Neural cell (in vitro differentiated cells): ENCODE data around the gene LAMTOR1. TPM values are rescaled to one million over a fixed set of nuclear protein-coding genes. Genes with fewer than 3 reads are reported as not detected.

ENCODE experiments used
- H2AFZ ChIP-seq: fragments of 200-600, 300-800 bp; sonication (generic), shearing (Covaris generic); 2 replicates; pipeline ENCODE4 v1.6.0; 2014; ENCODE audit warnings: low read depth, mild to moderate bottlenecking, antibody characterized with exemption, low read length, moderate library complexity
- H3F3A ChIP-seq: fragments of 200-600 bp; shearing (Covaris generic); 2 replicates; pipeline ENCODE4 v1.6.1; 2016; ENCODE audit warnings: mild to moderate bottlenecking, moderate library complexity, mixed read lengths, antibody characterized with exemption, low read length; ENCODE audit not compliant: insufficient read depth, poor library complexity, severe bottlenecking
- H3K27ac ChIP-seq: fragments of 200-600, 300-800 bp; sonication (generic), shearing (Covaris generic); 2 replicates; pipeline ENCODE4 v1.5.1; 2014; ENCODE audit warnings: mild to moderate bottlenecking, low read length, moderate library complexity
- H3K27me3 ChIP-seq: fragments of 300-800, 200-600 bp; sonication (generic), shearing (Covaris generic); 2 replicates; pipeline ENCODE4 v1.6.0; 2014; ENCODE audit warnings: mild to moderate bottlenecking, low read depth, low read length, moderate library complexity; ENCODE audit not compliant: insufficient read depth
- H3K36me3 ChIP-seq: fragments of 300-800, 200-600 bp; sonication (generic), shearing (Covaris generic); 2 replicates; pipeline ENCODE4 v1.5.1; 2014; ENCODE audit warnings: mild to moderate bottlenecking, antibody characterized with exemption, low read length, moderate library complexity; ENCODE audit not compliant: insufficient read depth
- H3K4me2 ChIP-seq: fragments of 300-800, 200-600 bp; sonication (generic), shearing (Covaris generic); 2 replicates; pipeline ENCODE4 v1.6.0; 2014; ENCODE audit warnings: mild to moderate bottlenecking, low read length
- H3K4me3 ChIP-seq: fragments of 300-800, 200-600 bp; sonication (generic), shearing (Covaris generic); 2 replicates; pipeline ENCODE4 v1.5.1; 2014; ENCODE audit warnings: mild to moderate bottlenecking, low read length, moderate library complexity
- H3K79me2 ChIP-seq: fragments of 200-600 bp; shearing (Covaris generic); replicated peaks from 2 replicates; pipeline ENCODE4 v1.6.0; 2014; ENCODE audit warnings: mild to moderate bottlenecking, low read length, moderate library complexity; ENCODE audit not compliant: insufficient read depth
- H3K9ac ChIP-seq: fragments of 300-800, 200-600 bp; sonication (generic), shearing (Covaris generic); 2 replicates; pipeline ENCODE4 v1.6.1; 2016; ENCODE audit warnings: mild to moderate bottlenecking, low read length, mixed read lengths
- H3K9me2 ChIP-seq: fragments of 200-600 bp; shearing (Covaris generic); 2 replicates; pipeline ENCODE4 v1.6.1; 2016; ENCODE audit warnings: mild to moderate bottlenecking, low read length, mixed read lengths; ENCODE audit not compliant: insufficient read depth
- H3K9me3 ChIP-seq: fragments of 200-600, 300-800 bp; sonication (generic), shearing (Covaris generic); 2 replicates; pipeline ENCODE4 v1.6.1; 2016; ENCODE audit warnings: mild to moderate bottlenecking, mixed run types, low read length, moderate library complexity, mixed read lengths
- H4K20me1 ChIP-seq: fragments of 200-600 bp; shearing (Covaris generic); 2 replicates; pipeline ENCODE4 v1.6.1; 2016; ENCODE audit warnings: mild to moderate bottlenecking, mixed run types; ENCODE audit not compliant: insufficient read depth
- EP300 ChIP-seq: fragments of 450-650 bp; conservative IDR thresholded peaks from 2 replicates; pipeline ENCODE4 v1.6.1; 2014; ENCODE audit warnings: antibody characterized with exemption, mild to moderate bottlenecking, moderate library complexity; ENCODE audit not compliant: poor library complexity, severe bottlenecking
- EZH2 ChIP-seq: fragments of 200-600, 300-800 bp; shearing (Covaris generic), sonication (generic); IDR thresholded peaks from 2 replicates; pipeline ENCODE4 v1.6.1; 2014; ENCODE audit warnings: antibody characterized with exemption, low read length, borderline replicate concordance, mild to moderate bottlenecking; ENCODE audit not compliant: insufficient read depth, poor library complexity, severe bottlenecking
- MXI1 ChIP-seq: fragments of 450-650 bp; conservative IDR thresholded peaks from 2 replicates; pipeline ENCODE4 v1.6.1; 2014; ENCODE audit warnings: antibody characterized with exemption, mild to moderate bottlenecking; ENCODE audit not compliant: poor library complexity, severe bottlenecking
- POLR2AphosphoS5 ChIP-seq: IDR thresholded peaks from 2 replicates; pipeline ENCODE4 v1.6.1; 2012
- RAD21 ChIP-seq: fragments of 450-650 bp; conservative IDR thresholded peaks from 2 replicates; pipeline ENCODE4 v1.6.1; 2014; ENCODE audit warnings: antibody characterized with exemption, mild to moderate bottlenecking, moderate library complexity
- SMC3 ChIP-seq: fragments of 450-650 bp; conservative IDR thresholded peaks from 2 replicates; pipeline ENCODE4 v1.6.1; 2014; ENCODE audit warnings: antibody characterized with exemption, mild to moderate bottlenecking, moderate library complexity; ENCODE audit not compliant: poor library complexity
- TAF1 ChIP-seq: IDR thresholded peaks from 2 replicates; pipeline ENCODE4 v1.6.1; 2012; ENCODE audit warnings: low read depth
- polyA plus RNA-seq: library from polyadenylated mRNA; depleted of rRNA; stranded (reverse); fragments of >200 nt; gene quantifications from 2 replicates; pipeline ENCODE4 v1.2.3, GENCODE V29; 2014
- TF ChIP-seq, protein P1 (sequence below): IDR thresholded peaks from 2 replicates; pipeline ENCODE4 v1.6.1; 2012; ENCODE audit warnings: borderline replicate concordance
- TF ChIP-seq, protein P2 (sequence below): fragments of 450-650 bp; IDR thresholded peaks from 2 replicates; pipeline ENCODE4 v1.5.1; 2014; ENCODE audit warnings: antibody characterized with exemption, mild to moderate bottlenecking, moderate library complexity; ENCODE audit not compliant: poor library complexity, severe bottlenecking

Gene LAMTOR1
- polyA plus RNA-seq, 1 donor from 2014 or later: 108 TPM

DNA sequence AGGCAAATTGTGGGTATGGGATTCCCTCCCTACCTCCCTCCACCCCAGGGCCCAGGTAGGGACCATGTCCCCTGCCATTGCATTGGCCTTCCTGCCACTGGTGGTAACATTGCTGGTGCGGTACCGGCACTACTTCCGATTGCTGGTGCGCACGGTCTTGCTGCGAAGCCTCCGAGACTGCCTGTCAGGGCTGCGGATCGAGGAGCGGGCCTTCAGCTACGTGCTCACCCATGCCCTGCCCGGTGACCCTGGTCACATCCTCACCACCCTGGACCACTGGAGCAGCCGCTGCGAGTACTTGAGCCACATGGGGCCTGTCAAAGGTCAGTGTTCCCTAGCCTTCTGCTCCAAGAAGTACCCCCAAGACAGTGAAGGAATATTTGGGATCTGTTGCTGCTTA, 2.8 kb upstream of the LAMTOR1 start, which contains the start of gene TOMT:
TSS of gene TOMT (plus strand) at position 37 of the 400 bp plus-strand sequence. CDS start at position 65, 28 bp downstream.
- Histone ChIP-seq H3K9me2 (no peaks in the 10 kb centered on the region), H2AFZ (no peak within 1 kb of the TSS), H3K36me3 (no peaks in the 10 kb centered on the region), H3K4me2 (no peak within 1 kb of the TSS), H4K20me1 (no peaks in the 10 kb centered on the region), H3F3A (no peaks in the 10 kb centered on the region), H3K9me3 (no peaks in the 10 kb centered on the region), H3K9ac (no peak within 1 kb of the TSS), H3K27me3 (no peaks in the 10 kb centered on the region), H3K79me2 (peaks cover 20% of the 10 kb centered on the region), H3K27ac (no peak within 1 kb of the TSS), H3K4me3 (no peak within 1 kb of the TSS)
- TF ChIP-seq EZH2: no peak
- TF ChIP-seq EP300: no peak
- TF ChIP-seq POLR2AphosphoS5: no peak
- no peak for TF ChIP-seq RAD21
- TF ChIP-seq SMC3: no peak
- no peak for TF ChIP-seq MXI1
- no peak for TF ChIP-seq TAF1
- TF ChIP-seq, protein P1, sequence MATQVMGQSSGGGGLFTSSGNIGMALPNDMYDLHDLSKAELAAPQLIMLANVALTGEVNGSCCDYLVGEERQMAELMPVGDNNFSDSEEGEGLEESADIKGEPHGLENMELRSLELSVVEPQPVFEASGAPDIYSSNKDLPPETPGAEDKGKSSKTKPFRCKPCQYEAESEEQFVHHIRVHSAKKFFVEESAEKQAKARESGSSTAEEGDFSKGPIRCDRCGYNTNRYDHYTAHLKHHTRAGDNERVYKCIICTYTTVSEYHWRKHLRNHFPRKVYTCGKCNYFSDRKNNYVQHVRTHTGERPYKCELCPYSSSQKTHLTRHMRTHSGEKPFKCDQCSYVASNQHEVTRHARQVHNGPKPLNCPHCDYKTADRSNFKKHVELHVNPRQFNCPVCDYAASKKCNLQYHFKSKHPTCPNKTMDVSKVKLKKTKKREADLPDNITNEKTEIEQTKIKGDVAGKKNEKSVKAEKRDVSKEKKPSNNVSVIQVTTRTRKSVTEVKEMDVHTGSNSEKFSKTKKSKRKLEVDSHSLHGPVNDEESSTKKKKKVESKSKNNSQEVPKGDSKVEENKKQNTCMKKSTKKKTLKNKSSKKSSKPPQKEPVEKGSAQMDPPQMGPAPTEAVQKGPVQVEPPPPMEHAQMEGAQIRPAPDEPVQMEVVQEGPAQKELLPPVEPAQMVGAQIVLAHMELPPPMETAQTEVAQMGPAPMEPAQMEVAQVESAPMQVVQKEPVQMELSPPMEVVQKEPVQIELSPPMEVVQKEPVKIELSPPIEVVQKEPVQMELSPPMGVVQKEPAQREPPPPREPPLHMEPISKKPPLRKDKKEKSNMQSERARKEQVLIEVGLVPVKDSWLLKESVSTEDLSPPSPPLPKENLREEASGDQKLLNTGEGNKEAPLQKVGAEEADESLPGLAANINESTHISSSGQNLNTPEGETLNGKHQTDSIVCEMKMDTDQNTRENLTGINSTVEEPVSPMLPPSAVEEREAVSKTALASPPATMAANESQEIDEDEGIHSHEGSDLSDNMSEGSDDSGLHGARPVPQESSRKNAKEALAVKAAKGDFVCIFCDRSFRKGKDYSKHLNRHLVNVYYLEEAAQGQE: no peak
- TF ChIP-seq, protein P2, sequence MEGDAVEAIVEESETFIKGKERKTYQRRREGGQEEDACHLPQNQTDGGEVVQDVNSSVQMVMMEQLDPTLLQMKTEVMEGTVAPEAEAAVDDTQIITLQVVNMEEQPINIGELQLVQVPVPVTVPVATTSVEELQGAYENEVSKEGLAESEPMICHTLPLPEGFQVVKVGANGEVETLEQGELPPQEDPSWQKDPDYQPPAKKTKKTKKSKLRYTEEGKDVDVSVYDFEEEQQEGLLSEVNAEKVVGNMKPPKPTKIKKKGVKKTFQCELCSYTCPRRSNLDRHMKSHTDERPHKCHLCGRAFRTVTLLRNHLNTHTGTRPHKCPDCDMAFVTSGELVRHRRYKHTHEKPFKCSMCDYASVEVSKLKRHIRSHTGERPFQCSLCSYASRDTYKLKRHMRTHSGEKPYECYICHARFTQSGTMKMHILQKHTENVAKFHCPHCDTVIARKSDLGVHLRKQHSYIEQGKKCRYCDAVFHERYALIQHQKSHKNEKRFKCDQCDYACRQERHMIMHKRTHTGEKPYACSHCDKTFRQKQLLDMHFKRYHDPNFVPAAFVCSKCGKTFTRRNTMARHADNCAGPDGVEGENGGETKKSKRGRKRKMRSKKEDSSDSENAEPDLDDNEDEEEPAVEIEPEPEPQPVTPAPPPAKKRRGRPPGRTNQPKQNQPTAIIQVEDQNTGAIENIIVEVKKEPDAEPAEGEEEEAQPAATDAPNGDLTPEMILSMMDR: no peak

- Histone ChIP-seq H3K9me3 (no peaks in the 10 kb centered on the region), H2AFZ (peak overlapping the region; percentile 95), H3K79me2 (peaks cover 20% of the 10 kb centered on the region), H3K9ac (peak overlapping the region; percentile 69), H3K4me2 (peak overlapping the region; percentile 42), H3F3A (no peaks in the 10 kb centered on the region), H4K20me1 (no peaks in the 10 kb centered on the region), H3K27me3 (no peaks in the 10 kb centered on the region), H3K9me2 (no peaks in the 10 kb centered on the region), H3K36me3 (no peaks in the 10 kb centered on the region), H3K27ac (peak overlapping the region; percentile 90), H3K4me3 (peak overlapping the region; percentile 73)
- TF ChIP-seq EZH2: no peak
- no peak for TF ChIP-seq MXI1
- TF ChIP-seq RAD21: no peak
- TF ChIP-seq EP300: no peak
- no peak for TF ChIP-seq TAF1
- TF ChIP-seq, protein P1: no peak
- TF ChIP-seq, protein P2: peak; percentile 39
Observed at GRCh38 chr11:72103754-72104167, 664 bp upstream of the LAMTOR1 start.
